OCI-LY1 (cell line): ENCODE data around the gene NSUN2.

ENCODE experiments used
- CTCF ChIP-seq: fragments of 200-600 bp; sonication (generic), shearing (Covaris generic); IDR thresholded peaks from 2 replicates; pipeline ENCODE4 v1.5.1; 2017; ENCODE audit warnings: mild to moderate bottlenecking, antibody characterized with exemption, low read length, moderate library complexity, mixed read lengths
- EZH2 ChIP-seq: fragments of 200-600 bp; sonication (generic), shearing (Covaris generic); IDR thresholded peaks from 2 replicates; pipeline ENCODE4 v1.8.0; 2017; ENCODE audit warnings: borderline replicate concordance, mixed run types, mild to moderate bottlenecking, antibody characterized with exemption, low read length, moderate library complexity, mixed read lengths

- TF ChIP-seq CTCF: no peak
- no peak for TF ChIP-seq EZH2
Measured at GRCh38 chr5:6623941-6624340, 8.9 kb downstream of the NSUN2 start.
